Fibroblast of mammary gland (primary cell): ENCODE measurements around the gene UPF3A.

ENCODE experiments used
- DNase-seq: peaks from one replicate; pipeline ENCODE4 v3.0.0-alpha.2; 2010; ENCODE audit warnings: low read depth
- H3K4me3 ChIP-seq: 2 replicates; pipeline ENCODE4 v1.5.1; 2011; ENCODE audit warnings: low read depth, mild to moderate bottlenecking, low read length, moderate library complexity; ENCODE audit not compliant: control insufficient read depth
- TF ChIP-seq, protein P1 (sequence below): conservative IDR thresholded peaks from 2 replicates; pipeline ENCODE4 v1.5.1; 2011; ENCODE audit warnings: low read depth, low read length, inconsistent platforms; ENCODE audit not compliant: control insufficient read depth, insufficient read depth

Gene UPF3A

DNA sequence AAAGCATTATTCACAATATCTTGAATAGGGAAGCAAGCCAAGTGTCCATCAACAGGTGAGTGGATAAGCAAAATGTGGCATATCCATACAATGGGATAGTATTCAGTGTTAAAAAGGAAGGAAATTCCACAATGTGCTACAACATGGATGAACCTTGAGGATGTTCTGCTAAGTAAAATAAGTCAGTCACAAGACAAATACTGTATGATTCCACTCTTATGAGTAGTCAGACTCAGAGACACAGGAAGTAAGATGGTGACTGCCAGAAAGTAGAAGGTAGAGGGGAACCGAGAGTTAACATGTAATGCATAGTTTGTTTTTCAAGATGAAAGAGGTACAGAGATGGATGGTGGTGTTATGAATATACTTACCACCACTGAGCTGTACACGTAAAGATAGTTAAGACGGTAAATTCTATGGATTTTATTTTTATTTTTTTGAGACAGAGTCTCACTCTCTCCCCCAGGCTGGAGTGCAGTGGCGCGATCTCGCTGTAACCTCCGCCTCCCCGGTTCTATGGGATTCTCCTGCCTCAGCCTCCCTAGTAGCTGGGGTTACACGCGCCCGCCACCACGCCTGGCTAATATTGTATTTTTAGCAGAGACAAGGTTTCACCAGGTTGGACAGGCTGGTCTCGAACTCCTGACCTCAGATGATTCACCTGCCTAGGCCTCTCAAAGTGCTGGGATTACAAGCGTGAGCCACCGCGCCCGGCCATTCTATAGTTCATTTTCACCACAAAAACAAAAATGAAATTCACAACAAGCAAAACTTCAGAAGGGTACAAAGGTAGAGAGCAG is 31.9 kb downstream of the UPF3A start:
- peak; percentile 48 for DNase-seq
- TF ChIP-seq, protein P1, sequence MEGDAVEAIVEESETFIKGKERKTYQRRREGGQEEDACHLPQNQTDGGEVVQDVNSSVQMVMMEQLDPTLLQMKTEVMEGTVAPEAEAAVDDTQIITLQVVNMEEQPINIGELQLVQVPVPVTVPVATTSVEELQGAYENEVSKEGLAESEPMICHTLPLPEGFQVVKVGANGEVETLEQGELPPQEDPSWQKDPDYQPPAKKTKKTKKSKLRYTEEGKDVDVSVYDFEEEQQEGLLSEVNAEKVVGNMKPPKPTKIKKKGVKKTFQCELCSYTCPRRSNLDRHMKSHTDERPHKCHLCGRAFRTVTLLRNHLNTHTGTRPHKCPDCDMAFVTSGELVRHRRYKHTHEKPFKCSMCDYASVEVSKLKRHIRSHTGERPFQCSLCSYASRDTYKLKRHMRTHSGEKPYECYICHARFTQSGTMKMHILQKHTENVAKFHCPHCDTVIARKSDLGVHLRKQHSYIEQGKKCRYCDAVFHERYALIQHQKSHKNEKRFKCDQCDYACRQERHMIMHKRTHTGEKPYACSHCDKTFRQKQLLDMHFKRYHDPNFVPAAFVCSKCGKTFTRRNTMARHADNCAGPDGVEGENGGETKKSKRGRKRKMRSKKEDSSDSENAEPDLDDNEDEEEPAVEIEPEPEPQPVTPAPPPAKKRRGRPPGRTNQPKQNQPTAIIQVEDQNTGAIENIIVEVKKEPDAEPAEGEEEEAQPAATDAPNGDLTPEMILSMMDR: no peak
- peak overlapping the region; percentile 49 for H3K4me3 ChIP-seq

DNA sequence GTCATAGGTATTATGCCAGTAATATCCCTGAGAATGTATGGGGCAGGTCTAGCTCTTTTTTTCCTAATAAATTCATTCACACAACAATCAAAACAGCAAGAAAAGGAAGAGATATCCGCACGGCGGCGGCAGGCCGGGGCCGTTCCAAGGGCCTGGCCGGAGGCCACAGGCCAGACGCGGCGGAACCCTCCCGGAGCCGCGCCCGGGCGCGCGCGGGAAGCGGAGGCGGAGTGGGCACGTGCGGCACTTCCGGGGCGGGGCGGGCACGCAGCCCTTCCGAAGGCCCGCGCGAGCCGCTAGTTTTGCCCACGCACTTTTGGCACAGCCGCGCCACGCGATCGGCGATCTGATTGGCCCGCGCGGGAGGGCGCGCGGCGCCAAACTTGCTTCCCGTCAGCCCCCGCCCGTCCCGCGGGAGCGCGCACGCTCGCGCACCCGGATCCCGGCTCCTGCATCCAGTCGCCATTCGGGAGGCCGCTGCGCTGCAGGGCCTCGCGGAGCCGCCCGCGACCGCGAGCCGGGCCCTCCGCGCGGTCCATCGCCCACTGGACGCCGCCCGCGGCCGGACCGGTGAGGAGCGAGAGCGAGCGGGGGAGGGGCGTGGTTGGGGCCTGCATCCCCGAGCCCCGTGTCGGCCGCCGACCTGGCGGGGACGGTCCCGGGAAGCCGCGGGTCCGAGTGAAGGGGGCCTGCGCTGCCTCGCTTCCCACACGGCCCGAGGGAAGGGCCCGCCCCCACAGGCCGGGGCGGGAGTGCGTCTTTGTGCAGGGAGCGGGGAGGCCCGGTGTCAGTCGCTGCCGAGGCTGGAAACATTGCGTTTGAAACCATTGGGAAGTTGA is 32.9 kb downstream of the UPF3A start, which contains the start of gene CHAMP1:
TSS of gene CHAMP1 (plus strand) at position 430 of the 839 bp plus-strand sequence. CDS start 9,340 bp downstream, outside the sequence.
- H3K4me3 ChIP-seq: peak within 1 kb of the TSS; percentile 82
- TF ChIP-seq, protein P1: no peak
- peak; percentile 95 for DNase-seq

DNA sequence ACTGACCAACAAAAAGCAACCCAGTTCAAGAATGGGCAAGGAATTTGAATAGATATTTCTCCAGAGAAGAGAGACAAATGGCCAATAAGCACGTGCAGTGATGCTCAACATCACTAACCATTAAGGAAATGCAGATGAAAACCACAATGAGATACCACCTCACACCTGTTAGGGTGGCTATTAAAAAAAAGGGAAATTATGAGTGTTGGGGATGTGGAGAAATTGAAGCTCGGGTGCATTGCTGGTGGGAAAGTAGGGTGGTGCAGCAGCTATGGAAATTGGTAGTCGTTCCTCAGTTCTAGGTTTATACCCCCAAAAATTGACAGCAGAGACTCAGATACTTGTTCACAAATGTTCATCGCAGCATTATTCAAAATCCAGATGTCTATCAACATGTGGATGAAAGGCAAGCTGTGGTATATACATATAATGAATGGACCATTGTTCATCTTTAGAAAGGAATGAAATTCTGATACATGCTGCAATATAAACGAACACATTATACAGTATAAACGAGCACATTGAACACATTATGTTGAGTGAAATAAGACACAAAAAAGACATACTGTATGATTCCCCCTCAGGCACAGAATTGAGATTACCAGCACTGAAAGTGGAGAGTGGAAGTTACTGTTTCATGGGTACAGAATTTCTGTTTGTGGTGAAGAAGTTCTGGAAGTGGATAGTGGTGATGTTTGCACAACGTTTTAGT is 33.8 kb downstream of the UPF3A start:
- TF ChIP-seq, protein P1: no peak
- H3K4me3 ChIP-seq: peak overlapping the region; percentile 82
- no peak for DNase-seq

DNA sequence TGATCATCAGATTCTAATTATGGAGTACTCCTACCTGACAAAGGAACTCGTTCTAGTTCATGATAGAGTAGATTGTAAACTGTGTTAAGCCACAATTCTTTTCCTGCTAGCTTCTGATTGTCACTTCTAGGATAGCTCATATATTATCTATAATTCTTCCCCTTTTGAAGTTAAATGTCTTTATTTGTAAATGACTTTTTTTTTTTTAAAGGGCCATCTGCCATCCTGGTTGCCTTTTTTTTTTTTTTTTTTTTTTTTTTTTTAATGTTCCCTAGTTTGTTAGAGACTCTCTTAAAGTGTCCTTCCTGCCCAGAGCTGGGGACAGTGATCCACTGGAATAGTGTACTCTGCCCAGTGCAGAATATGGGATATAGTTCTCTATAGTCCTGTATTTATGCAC is 37.2 kb downstream of the UPF3A start:
- DNase-seq: no peak
- TF ChIP-seq, protein P1: no peak
- H3K4me3 ChIP-seq: no peak overlapping the region

DNA sequence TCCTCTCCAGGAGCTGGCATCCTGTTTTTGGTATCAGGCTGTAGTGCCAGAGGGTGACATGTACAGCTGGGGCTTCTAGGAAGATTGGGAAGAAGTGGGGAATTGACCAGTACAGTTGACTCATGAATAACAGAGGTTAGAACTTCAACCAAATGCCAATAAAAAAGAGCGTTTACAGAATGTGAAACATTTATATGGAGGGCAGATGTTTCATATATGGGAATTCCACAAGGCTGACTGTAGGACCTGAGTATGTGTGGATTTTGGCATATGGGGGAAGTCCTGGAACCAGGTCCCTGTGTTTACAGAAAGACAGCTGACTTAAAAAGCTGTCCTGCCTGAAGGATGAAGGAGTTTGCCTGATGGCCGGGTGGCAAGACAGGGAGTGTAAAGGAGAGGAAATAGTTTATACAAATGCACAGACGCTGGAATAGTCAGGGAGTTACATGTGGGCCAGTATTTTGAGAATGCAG is 38.1 kb downstream of the UPF3A start:
- TF ChIP-seq, protein P1: no peak
- peak; percentile 88 for DNase-seq
- no peak overlapping the region for H3K4me3 ChIP-seq

DNA sequence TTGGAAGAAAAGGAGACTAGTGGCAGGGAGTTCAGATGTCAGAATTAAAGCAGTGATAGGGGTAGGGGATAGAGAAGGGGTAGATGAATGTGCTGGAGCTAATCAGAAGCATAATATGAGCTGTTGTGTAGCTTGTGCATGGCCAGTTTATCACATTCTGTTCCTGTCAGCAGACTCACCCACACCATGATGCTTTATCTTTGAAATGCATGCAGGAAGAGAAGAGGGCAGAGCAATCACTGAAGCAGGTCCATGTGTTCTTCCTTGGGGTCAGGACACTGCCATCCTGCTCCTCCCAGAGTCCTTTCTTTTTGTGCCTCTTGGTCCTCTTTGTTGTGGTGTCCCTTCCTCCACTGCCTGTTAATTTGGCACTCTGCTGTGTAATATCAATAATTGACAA is 38.7 kb downstream of the UPF3A start:
- no peak overlapping the region for H3K4me3 ChIP-seq
- TF ChIP-seq, protein P1: no peak
- no peak for DNase-seq
